Breast epithelium (tissue), 3 donors: ENCODE results near the gene XG.

Source experiments
- CTCF ChIP-seq, 3 donors: fragments of 450-650 bp; IDR thresholded peaks; one replicate each; pipeline ENCODE4 v1.5.1; 2016 to 2017; ENCODE audit warnings: antibody characterized with exemption in 3 of 3, mild to moderate bottlenecking in 3 of 3, moderate library complexity in 3 of 3
- POLR2A ChIP-seq: fragments of 450-650 bp; IDR thresholded peaks from one replicate; pipeline ENCODE4 v1.6.1; 2016; ENCODE audit warnings: antibody characterized with exemption, mild to moderate bottlenecking, moderate library complexity
- POLR2AphosphoS5 ChIP-seq, 3 donors: sonication (generic); formaldehyde crosslinking; IDR thresholded peaks; one replicate each; pipeline ENCODE4 v1.6.1; 2017; ENCODE audit warnings: antibody characterized with exemption in 3 of 3

- no peak for TF ChIP-seq POLR2A
- no peak for TF ChIP-seq POLR2AphosphoS5 (IDR thresholded peaks at IDR 0.05)
- no peak for TF ChIP-seq CTCF (IDR thresholded peaks at IDR 0.05)
Observed at GRCh38 chrX:2774776-2775175, 22.9 kb downstream of the XG start.
